Endothelial cell of umbilical vein (primary cell): ENCODE results near the gene SELP. TPM values are rescaled to one million over a fixed set of nuclear protein-coding genes. Genes with fewer than 3 reads are reported as not detected.

Experiments
- BruUV-seq: library from RNA; stranded (reverse); fragments of 400-500 nt; replicated peaks from 2 replicates; lab custom pipeline; 2021; lab: Mats Ljungman, UMichigan
- CTCF ChIA-PET: fragments of 300-600, 350-600 bp; sonication (Branson Sonifier 250); formaldehyde crosslinking; loops from one replicate; lab custom pipeline; 2021; ENCODE audit warnings: antibody characterized with exemption, inconsistent platforms; lab: Charles Lee
- POLR2A ChIA-PET: fragments of 300-600, 350-600 bp; sonication (Branson Sonifier 250); formaldehyde crosslinking; loops from one replicate; lab custom pipeline; 2021; ENCODE audit warnings: antibody characterized with exemption, inconsistent platforms; lab: Charles Lee
- DNase-seq: peaks from one replicate; pipeline ENCODE4 v3.0.0-alpha.2; 2011; ENCODE audit warnings: low read depth, low spot score
- FAIRE-seq: peaks from 2 replicates; lab custom pipeline; 2011; peaks lifted over from hg19 to GRCh38; lab: Jason Lieb, UNC
- H2AFZ ChIP-seq: 2 replicates; pipeline ENCODE4 v1.6.0; 2012; ENCODE audit warnings: low read depth, low read length, control low read depth, inconsistent platforms
- H3K27ac ChIP-seq: 2 replicates; pipeline ENCODE4 v1.5.1; 2011; ENCODE audit warnings: low read depth, mild to moderate bottlenecking, control low read depth, low read length, moderate library complexity; ENCODE audit not compliant: insufficient read depth
- H3K27me3 ChIP-seq, 2 experiments: 2 replicates each; pipeline versions ENCODE4 v1.6.0 to v1.6.1; 2011; ENCODE audit warnings: low read length in 2 of 2, mixed read lengths in 1 of 2; ENCODE audit not compliant: control insufficient read depth in 2 of 2, insufficient read depth in 2 of 2
- H3K36me3 ChIP-seq, 2 experiments: 2 replicates in 1 of 2; 3 replicates in 1 of 2; pipeline ENCODE4 v1.5.1; 2011; ENCODE audit warnings: low read length in 2 of 2, mild to moderate bottlenecking in 1 of 2, moderate library complexity in 1 of 2; ENCODE audit not compliant: control insufficient read depth in 2 of 2, insufficient read depth in 2 of 2; ENCODE audit errors: extremely low read depth in 1 of 2
- H3K4me1 ChIP-seq: 3 replicates; pipeline ENCODE4 v1.5.1; 2011; ENCODE audit warnings: mild to moderate bottlenecking, low read length; ENCODE audit not compliant: control insufficient read depth, insufficient read depth; ENCODE audit errors: extremely low read depth
- H3K4me2 ChIP-seq: 2 replicates; pipeline ENCODE4 v1.6.1; 2011; ENCODE audit warnings: low read length, control low read depth, mixed read lengths; ENCODE audit not compliant: insufficient read depth
- H3K4me3 ChIP-seq, 3 experiments: fragments of 200-600 bp in 1 of 3; sonication (generic), shearing (Covaris generic) in 1 of 3; replicated peaks in 1 of 3; 2 replicates each; pipeline ENCODE4 v1.5.1; 2011 to 2016; ENCODE audit warnings: control low read depth in 3 of 3, low read length in 3 of 3, mild to moderate bottlenecking in 2 of 3, inconsistent platforms in 1 of 3, low read depth in 1 of 3, moderate library complexity in 1 of 3; ENCODE audit not compliant: insufficient read depth in 1 of 3
- H3K79me2 ChIP-seq: 2 replicates; pipeline ENCODE4 v1.6.0; 2012; ENCODE audit warnings: low read length, inconsistent platforms; ENCODE audit not compliant: control insufficient read depth, insufficient read depth
- H3K9ac ChIP-seq: replicated peaks from 2 replicates; pipeline ENCODE3; 2011; ENCODE audit warnings: low read length, control low read depth; ENCODE audit not compliant: insufficient read depth; ENCODE audit errors: extremely low read depth
- H3K9me1 ChIP-seq: replicated peaks from 3 replicates; pipeline ENCODE4 v1.6.0; 2011; ENCODE audit warnings: mild to moderate bottlenecking, low read length; ENCODE audit not compliant: control insufficient read depth, insufficient read depth; ENCODE audit errors: extremely low read depth
- H3K9me3 ChIP-seq: replicated peaks from 2 replicates; pipeline ENCODE4 v1.5.1; 2012; ENCODE audit warnings: low read length, inconsistent platforms; ENCODE audit not compliant: control insufficient read depth, insufficient read depth
- H4K20me1 ChIP-seq: replicated peaks from 2 replicates; pipeline ENCODE3; 2011; ENCODE audit warnings: mild to moderate bottlenecking, low read length; ENCODE audit not compliant: control insufficient read depth, insufficient read depth; ENCODE audit errors: extremely low read depth
- CTCF ChIP-seq, 2 donors: IDR thresholded peaks; 1 replicate in 1 of 2; 2 replicates in 1 of 2; pipeline ENCODE4 v1.5.1; 2011; ENCODE audit warnings: low read length in 2 of 2, mild to moderate bottlenecking in 2 of 2, moderate library complexity in 2 of 2, control low read depth in 1 of 2, inconsistent platforms in 1 of 2, low read depth in 1 of 2; ENCODE audit not compliant: insufficient read depth in 1 of 2; ENCODE audit errors: extremely low read depth in 1 of 2
- EZH2 ChIP-seq: IDR thresholded peaks from 2 replicates; pipeline ENCODE4 v1.6.1; 2012; ENCODE audit warnings: borderline replicate concordance, low read depth, mild to moderate bottlenecking, moderate library complexity, low read length, inconsistent platforms; ENCODE audit not compliant: severe bottlenecking
- FOS ChIP-seq: IDR thresholded peaks from 2 replicates; pipeline ENCODE4 v1.6.1; 2011; ENCODE audit warnings: mild to moderate bottlenecking, low read length, moderate library complexity, borderline replicate concordance; ENCODE audit not compliant: insufficient read depth
- GATA2 ChIP-seq: IDR thresholded peaks from 2 replicates; pipeline ENCODE4 v1.7.0; 2011; ENCODE audit warnings: low read depth, mild to moderate bottlenecking, moderate library complexity, mixed read lengths, low read length; ENCODE audit not compliant: insufficient read length, insufficient read depth
- JUN ChIP-seq: IDR thresholded peaks from 2 replicates; pipeline ENCODE4 v1.6.1; 2011; ENCODE audit warnings: borderline replicate concordance, low read depth; ENCODE audit not compliant: insufficient read length, insufficient read depth
- MAX ChIP-seq: IDR thresholded peaks from 2 replicates; pipeline ENCODE4 v1.6.1; 2011; ENCODE audit not compliant: insufficient read depth, insufficient read length
- MYC ChIP-seq: IDR thresholded peaks from one replicate; pipeline ENCODE4 v1.6.1; 2011; ENCODE audit warnings: mild to moderate bottlenecking, low read depth, low read length
- POLR2A ChIP-seq: IDR thresholded peaks from 2 replicates; pipeline ENCODE4 v1.6.1; 2012; ENCODE audit warnings: low read depth, mild to moderate bottlenecking, control low read depth, low read length
- POLR2AphosphoS5 ChIP-seq: IDR thresholded peaks from 2 replicates; pipeline ENCODE4 v1.6.1; 2012; ENCODE audit warnings: low read depth, mild to moderate bottlenecking, control low read depth, low read length, moderate library complexity; ENCODE audit not compliant: insufficient read depth
- dilution Hi-C: fragments of 300-500 bp; cut with MboI; formaldehyde crosslinking; loops from one replicate; pipeline ENCODE4 v1.15.0; 2019; ENCODE audit warnings: low sequenced_read_pairs; ENCODE audit not compliant: extremely low pct_ligation_motif_present
- intact Hi-C: fragments of 100-400 bp; cut with micrococcal nuclease; formaldehyde crosslinking; loops from one replicate; pipeline ENCODE4 v1.10.0; 2022
- polyA plus RNA-seq, 4 experiments: library from polyadenylated mRNA; depleted of rRNA in 3 of 4; stranded (reverse) in 3 of 4; unstranded in 1 of 4; fragments of >200 nt; gene quantifications; 2 replicates each; pipeline versions ENCODE4 v1.2.1 to v1.2.3, GENCODE V29; 2011 to 2012; ENCODE audit warnings: missing spikeins in 1 of 4
- total RNA-seq: library from RNA; stranded (reverse); gene quantifications from 2 replicates; pipeline ENCODE4 v1.2.3, GENCODE V29; 2021

The SELP gene
- total and polyA plus RNA-seq, 2 donors (not counting 3 experiments of a cell fraction or from before 2014, with no cell fraction given), result 1.3 to 1.6 TPM

- intact Hi-C loops (no loop called here), dilution Hi-C loops (no loop called here)
- Histone ChIP-seq H3K27me3 (no peaks in the 10 kb centered on the region), H3K9me1 (no peaks in the 10 kb centered on the region), H2AFZ (no peak overlapping the region), H3K79me2 (no peaks in the 10 kb centered on the region), H3K4me1 (no peaks in the 10 kb centered on the region), H3K27ac (no peak overlapping the region), H3K9ac (no peak overlapping the region), H3K4me3 (no peak overlapping the region), H3K4me2 (no peak overlapping the region), H3K36me3 (no peaks in the 10 kb centered on the region), H4K20me1 (no peaks in the 10 kb centered on the region), H3K9me3 (no peaks in the 10 kb centered on the region)
- no peak for FAIRE-seq
- TF ChIP-seq JUN (no peak), POLR2A (no peak), GATA2 (no peak), MYC (no peak), CTCF (IDR thresholded peaks at IDR 0.05; ENCODE audit: extremely low read depth in 1 of 2, insufficient read depth in 1 of 2, low read depth in 1 of 2, low read length in 2 of 2) (no peak), POLR2AphosphoS5 (no peak), MAX (no peak), EZH2 (no peak), FOS (no peak)
- ChIA-PET POLR2A (no interaction called here), CTCF (interaction anchor here (1.4 to 4.5 kb wide), 6 partner anchors 83 to 1205 kb away, joined by 3 to 204 read pairs (median 26); no protein-coding TSS in a partner anchor)
- no peak for DNase-seq
- BruUV-seq, result no TSS peak
These were observed 81.6 kb downstream of the SELP start for GRCh38 chr1:169548282-169548681.
